WERI-Rb-1 (cell line): Measurements from ENCODE around the gene TMC6.
A peak's percentile ranks its signal among the peaks of the same experiment; 100 is the strongest.
"Not testable (repeated sequence)": the region's sequence is repeated elsewhere in the genome, so short reads cannot be mapped to it uniquely, and the experiment has no call there.

Experiments
- DNase-seq: peaks from one replicate; pipeline ENCODE4 v3.0.0-alpha.2; 2020
- H3K27ac ChIP-seq: fragments of 250-450 bp; sonication (Bioruptor Pico); 2 replicates; pipeline ENCODE4 v1.5.1; 2020; ENCODE audit warnings: mild to moderate bottlenecking, moderate library complexity
- H3K27me3 ChIP-seq: fragments of 250-450 bp; sonication (Bioruptor Pico); 2 replicates; pipeline ENCODE4 v1.5.1; 2021; ENCODE audit warnings: mild to moderate bottlenecking, low read depth, moderate library complexity; ENCODE audit not compliant: insufficient read depth, severe bottlenecking
- H3K36me3 ChIP-seq: fragments of 250-450 bp; sonication (Bioruptor Pico); 2 replicates; pipeline ENCODE4 v1.5.1; 2020; ENCODE audit warnings: mild to moderate bottlenecking, moderate library complexity
- H3K4me3 ChIP-seq: 2 replicates; pipeline ENCODE4 v1.5.1; 2011; ENCODE audit warnings: low read depth, mild to moderate bottlenecking, control low read depth, low read length
- H3K9me3 ChIP-seq: fragments of 250-450 bp; sonication (Bioruptor Pico); 2 replicates; pipeline ENCODE4 v1.5.1; 2021; ENCODE audit warnings: mild to moderate bottlenecking, moderate library complexity; ENCODE audit not compliant: severe bottlenecking
- TF ChIP-seq, protein P1 (sequence below): IDR thresholded peaks from 2 replicates; pipeline ENCODE4 v1.5.1; 2011; ENCODE audit warnings: low read depth, mild to moderate bottlenecking, control low read depth, inconsistent platforms, low read length

The TMC6 gene

DNA sequence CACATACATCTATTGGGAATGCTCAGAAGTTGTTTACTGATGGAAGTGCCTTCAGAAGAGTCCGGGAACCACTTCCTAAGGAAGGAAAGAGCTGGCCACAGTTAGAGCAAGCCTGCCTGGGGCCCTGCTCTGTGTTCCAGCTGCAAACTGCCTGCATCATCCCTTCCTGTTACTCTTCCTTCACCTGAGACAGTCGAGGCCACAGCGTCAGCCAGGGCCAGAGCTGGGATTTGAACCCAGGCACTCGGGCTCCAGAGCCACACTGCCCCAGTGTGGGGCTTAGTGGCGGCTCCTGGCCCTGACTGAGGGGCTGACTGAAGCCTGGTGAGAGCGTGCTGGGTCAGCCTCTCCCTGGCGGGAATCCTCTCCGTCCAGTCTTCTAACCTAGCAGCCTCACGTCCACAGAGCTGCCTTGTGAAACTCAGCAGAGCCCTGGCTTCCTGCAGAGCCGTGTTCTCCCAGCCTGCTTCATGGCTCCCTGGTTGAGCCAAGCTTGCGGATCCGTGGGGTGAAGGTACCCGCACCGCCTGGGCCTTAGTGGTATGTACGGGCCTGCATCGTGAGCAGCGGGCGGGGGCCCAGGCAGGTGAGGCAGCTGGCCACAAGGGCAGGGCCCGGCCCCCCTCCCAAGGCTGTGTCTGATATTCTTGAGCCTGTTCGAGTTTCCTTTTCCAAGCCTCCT lies 13.0 kb upstream of the TMC6 start:
- Histone ChIP-seq H3K9me3 (no peaks in the 10 kb centered on the region), H3K27me3 (no peaks in the 10 kb centered on the region), H3K36me3 (no peaks in the 10 kb centered on the region), H3K4me3 (no peak overlapping the region), H3K27ac (no peak overlapping the region; the same call in 1 of the 2 replicates)
- peak; percentile 14 for DNase-seq
- TF ChIP-seq, protein P1, sequence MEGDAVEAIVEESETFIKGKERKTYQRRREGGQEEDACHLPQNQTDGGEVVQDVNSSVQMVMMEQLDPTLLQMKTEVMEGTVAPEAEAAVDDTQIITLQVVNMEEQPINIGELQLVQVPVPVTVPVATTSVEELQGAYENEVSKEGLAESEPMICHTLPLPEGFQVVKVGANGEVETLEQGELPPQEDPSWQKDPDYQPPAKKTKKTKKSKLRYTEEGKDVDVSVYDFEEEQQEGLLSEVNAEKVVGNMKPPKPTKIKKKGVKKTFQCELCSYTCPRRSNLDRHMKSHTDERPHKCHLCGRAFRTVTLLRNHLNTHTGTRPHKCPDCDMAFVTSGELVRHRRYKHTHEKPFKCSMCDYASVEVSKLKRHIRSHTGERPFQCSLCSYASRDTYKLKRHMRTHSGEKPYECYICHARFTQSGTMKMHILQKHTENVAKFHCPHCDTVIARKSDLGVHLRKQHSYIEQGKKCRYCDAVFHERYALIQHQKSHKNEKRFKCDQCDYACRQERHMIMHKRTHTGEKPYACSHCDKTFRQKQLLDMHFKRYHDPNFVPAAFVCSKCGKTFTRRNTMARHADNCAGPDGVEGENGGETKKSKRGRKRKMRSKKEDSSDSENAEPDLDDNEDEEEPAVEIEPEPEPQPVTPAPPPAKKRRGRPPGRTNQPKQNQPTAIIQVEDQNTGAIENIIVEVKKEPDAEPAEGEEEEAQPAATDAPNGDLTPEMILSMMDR: no peak

DNA sequence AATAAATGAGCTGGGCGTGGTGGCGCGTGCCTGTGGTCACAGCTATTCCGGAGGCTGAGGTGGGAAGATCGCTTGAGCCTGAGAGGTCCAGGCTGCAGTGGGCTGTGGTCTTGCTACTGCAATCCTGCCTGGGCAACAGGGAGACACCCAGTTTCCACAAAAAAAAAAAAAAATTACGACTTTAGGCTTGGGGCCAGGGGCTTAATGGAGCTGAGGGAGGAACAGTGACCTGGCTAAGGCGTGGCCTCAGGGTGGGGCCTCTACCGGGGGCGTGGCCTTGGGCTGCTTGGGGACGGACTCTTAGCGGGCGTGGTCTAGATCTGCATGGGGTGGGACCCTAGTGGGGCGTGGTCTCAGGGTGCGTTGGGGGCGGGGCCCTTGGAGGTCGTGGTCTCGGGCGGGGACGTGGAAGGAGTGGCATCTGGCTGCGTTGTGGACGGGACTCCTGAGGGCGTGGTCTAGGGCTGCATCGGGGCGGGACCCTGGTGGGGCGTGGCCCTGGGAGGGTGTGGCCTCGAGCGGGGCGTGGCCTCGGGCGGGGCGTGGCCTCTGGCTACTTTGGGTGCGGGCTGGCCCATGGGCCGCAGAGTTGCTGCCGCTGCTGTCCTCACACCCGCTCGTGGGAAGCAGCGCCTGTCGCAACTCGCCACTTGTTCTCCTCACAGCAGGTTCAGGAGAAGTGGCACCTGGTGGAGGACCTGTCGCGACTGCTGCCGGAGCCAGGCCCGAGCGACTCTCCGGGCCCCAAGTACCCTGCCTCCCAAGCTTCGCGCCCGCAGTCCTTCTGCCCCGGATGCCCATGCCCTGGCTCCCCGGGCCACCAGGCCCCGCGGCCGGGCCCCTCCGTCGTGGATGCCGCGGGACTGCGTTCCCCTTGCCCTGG lies 11.9 kb upstream of the TMC6 start:
- Histone ChIP-seq H3K27me3 (no peaks in the 10 kb centered on the region), H3K9me3 (no peaks in the 10 kb centered on the region), H3K4me3 (no peak overlapping the region), H3K27ac (no peak overlapping the region), H3K36me3 (no peaks in the 10 kb centered on the region)
- TF ChIP-seq, protein P1: no peak
- DNase-seq: peak; percentile 95

DNA sequence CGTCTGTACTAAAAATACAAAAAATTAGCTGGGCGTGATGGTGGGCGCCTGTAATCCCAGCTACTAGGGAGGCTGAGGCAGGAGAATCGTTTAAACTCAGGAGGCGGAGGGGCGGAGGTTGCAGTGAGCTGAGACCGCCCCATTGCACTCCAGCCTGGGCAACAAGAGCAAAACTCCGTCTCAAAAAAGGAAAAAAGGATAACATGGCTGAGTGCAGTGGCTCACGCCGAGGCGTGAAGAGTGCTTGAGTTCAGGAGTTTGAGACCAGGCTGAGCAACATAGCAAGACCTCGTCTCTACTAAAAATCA lies 11.3 kb upstream of the TMC6 start:
- H3K4me3 ChIP-seq, H3K9me3 ChIP-seq, H3K27me3 ChIP-seq, H3K27ac ChIP-seq, DNase-seq, H3K36me3 ChIP-seq: not testable (repeated sequence)

DNA sequence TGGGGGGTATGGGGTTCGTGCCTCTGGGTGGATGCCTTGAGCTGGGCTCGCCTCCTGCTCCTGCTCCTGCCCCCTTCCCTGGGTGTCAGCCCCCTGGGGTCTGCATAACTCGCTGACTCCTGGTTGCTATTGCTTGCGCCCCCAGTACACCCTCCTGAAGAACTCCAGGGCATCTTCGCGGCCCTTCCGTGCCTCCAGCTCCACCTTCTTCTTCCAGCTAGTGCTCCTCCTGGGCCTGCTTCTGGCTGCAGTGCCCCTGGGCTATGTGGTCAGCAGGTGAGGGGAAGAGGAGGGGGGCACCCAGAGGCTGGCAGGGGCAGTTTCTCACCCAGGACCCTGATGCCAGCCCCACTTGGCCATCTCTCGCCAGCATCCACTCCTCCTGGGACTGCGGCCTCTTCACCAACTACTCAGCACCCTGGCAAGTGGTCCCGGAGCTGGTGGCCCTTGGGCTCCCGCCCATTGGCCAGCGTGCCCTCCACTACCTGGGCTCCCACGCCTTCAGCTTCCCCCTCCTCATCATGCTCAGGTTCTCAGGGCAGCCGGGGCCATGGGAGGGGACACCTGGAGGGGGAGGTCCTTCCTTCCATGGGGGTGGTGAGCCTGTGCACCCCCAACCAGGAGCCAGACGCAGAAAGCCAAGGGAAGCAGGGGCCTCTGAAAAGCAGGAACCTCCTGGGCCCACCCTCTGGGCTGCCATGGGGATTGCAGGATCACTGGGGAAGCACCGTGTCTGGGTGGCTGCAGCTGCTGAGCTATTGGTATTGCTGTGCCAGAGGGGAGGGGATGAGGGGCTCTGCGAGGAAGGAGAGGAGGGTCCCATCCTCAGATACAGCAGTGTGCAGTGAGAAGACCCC lies 9.9 kb upstream of the TMC6 start:
- Histone ChIP-seq H3K27me3 (no peaks in the 10 kb centered on the region), H3K27ac (no peak overlapping the region), H3K9me3 (no peaks in the 10 kb centered on the region), H3K4me3 (no peak overlapping the region), H3K36me3 (no peaks in the 10 kb centered on the region)
- TF ChIP-seq, protein P1: no peak
- DNase-seq: peak; percentile 25

DNA sequence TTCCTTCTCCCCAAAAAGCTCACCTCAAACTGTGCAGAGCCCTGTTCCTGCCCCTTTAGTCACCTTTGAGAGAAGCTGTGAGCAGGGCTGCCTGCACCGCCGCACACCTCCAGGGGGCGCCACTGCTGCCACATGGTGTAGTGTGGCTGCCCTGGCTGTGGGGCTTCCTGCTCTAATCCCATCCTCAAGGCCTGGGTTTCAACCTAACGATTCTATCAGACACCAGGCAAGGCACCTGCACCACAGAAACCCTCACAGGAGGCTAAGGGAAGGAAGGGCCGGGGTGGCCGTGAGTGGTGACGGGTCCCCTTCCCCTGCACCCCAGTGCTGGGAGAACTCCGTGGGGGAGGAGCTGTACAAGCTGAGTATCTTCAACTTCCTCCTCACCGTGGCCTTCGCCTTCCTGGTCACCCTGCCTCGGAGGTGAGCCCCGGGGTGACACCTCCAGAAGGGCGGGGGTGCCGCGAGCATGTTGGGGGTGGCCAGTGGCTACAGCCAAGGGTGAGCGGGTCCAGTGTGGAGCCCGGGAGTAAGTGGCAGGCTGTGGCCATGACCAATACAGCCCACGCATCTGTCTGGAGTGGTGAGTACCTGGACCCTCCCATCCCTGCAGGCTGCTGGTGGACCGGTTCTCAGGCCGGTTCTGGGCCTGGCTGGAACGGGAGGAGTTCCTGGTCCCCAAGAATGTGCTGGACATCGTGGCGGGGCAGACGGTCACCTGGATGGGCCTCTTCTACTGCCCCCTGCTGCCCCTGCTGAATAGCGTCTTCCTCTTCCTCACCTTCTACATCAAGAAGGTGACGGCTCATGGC lies 9.0 kb upstream of the TMC6 start:
- H3K4me3 ChIP-seq: no peak overlapping the region
- TF ChIP-seq, protein P1: peak; percentile 74
- no peaks in the 10 kb centered on the region for H3K36me3 ChIP-seq
- no peak overlapping the region for H3K27ac ChIP-seq
- no peaks in the 10 kb centered on the region for H3K27me3 ChIP-seq
- H3K9me3 ChIP-seq: no peaks in the 10 kb centered on the region
- peak; percentile 33 for DNase-seq
